Karpas-422 (cell line): Measurements from ENCODE around the gene DHTKD1. TPM values are rescaled to one million over a fixed set of nuclear protein-coding genes. Genes with fewer than 3 reads are reported as not detected.

ENCODE experiments used
- DNase-seq: peaks from one replicate; pipeline ENCODE4 v3.0.0-alpha.2; 2015
- H2AFZ ChIP-seq: fragments of 200-600 bp; sonication (generic); 2 replicates; pipeline ENCODE4 v1.6.1; 2014; ENCODE audit warnings: antibody characterized with exemption, low read length, mixed read lengths
- H3K27ac ChIP-seq: fragments of 200-600 bp; sonication (generic); 2 replicates; pipeline ENCODE4 v1.5.1; 2014; ENCODE audit warnings: mild to moderate bottlenecking, low read length, moderate library complexity
- H3K27me3 ChIP-seq: fragments of 200-600 bp; sonication (generic); 2 replicates; pipeline ENCODE4 v1.6.1; 2014; ENCODE audit warnings: low read length, mixed read lengths
- H3K36me3 ChIP-seq: fragments of 200-600 bp; sonication (generic); 2 replicates; pipeline ENCODE4 v1.6.1; 2014; ENCODE audit warnings: low read length, mixed read lengths; ENCODE audit not compliant: insufficient read depth
- H3K4me1 ChIP-seq: fragments of 200-600 bp; sonication (generic); 2 replicates; pipeline ENCODE4 v1.6.1; 2014; ENCODE audit warnings: mild to moderate bottlenecking, low read length, mixed read lengths
- H3K4me2 ChIP-seq: fragments of 200-600 bp; sonication (generic); 2 replicates; pipeline ENCODE4 v1.6.1; 2014; ENCODE audit warnings: low read length, low read depth, mild to moderate bottlenecking; ENCODE audit not compliant: poor library complexity, severe bottlenecking
- H3K4me3 ChIP-seq: fragments of 200-600 bp; sonication (generic); 2 replicates; pipeline ENCODE4 v1.5.1; 2014; ENCODE audit warnings: mild to moderate bottlenecking, antibody characterized with exemption, low read length, mixed read lengths
- H3K79me2 ChIP-seq: fragments of 200-600 bp; sonication (generic); 2 replicates; pipeline ENCODE4 v1.6.1; 2014; ENCODE audit warnings: mild to moderate bottlenecking, low read length, mixed read lengths
- H3K9ac ChIP-seq: fragments of 200-600 bp; sonication (generic); 2 replicates; pipeline ENCODE4 v1.6.0; 2014; ENCODE audit warnings: low read length
- H3K9me2 ChIP-seq: fragments of 200-600 bp; sonication (generic), shearing (Covaris generic); replicated peaks from 2 replicates; pipeline ENCODE4 v1.6.0; 2014; ENCODE audit warnings: mild to moderate bottlenecking, low read length, moderate library complexity; ENCODE audit not compliant: insufficient read depth
- H3K9me3 ChIP-seq: fragments of 300-700, 200-600 bp; sonication (generic); 2 replicates; pipeline ENCODE4 v1.6.1; 2014; ENCODE audit warnings: low read length, mixed read lengths
- H4K20me1 ChIP-seq: fragments of 200-600 bp; sonication (generic); 2 replicates; pipeline ENCODE4 v1.6.1; 2014; ENCODE audit warnings: mild to moderate bottlenecking, antibody characterized with exemption, low read length, low read depth; ENCODE audit not compliant: insufficient read depth
- total RNA-seq: library from RNA; depleted of rRNA; stranded (reverse); fragments of >200 nt; shearing (Covaris generic); gene quantifications from 2 replicates; pipeline ENCODE4 v1.2.3, GENCODE V29; 2014; ENCODE audit warnings: low replicate concordance

Gene DHTKD1
- total RNA-seq, 1 experiment from 2014 or later = 27.3 TPM

- H3K27ac ChIP-seq = no peak overlapping the region
- no peak overlapping the region for H2AFZ ChIP-seq
- no peaks in the 10 kb centered on the region for H3K4me1 ChIP-seq
- no peaks in the 10 kb centered on the region for H3K9me2 ChIP-seq
- H3K79me2 ChIP-seq = no peaks in the 10 kb centered on the region
- no peak overlapping the region for H3K9ac ChIP-seq
- no peak overlapping the region for H3K4me2 ChIP-seq
- H3K4me3 ChIP-seq = no peak overlapping the region
- no peaks in the 10 kb centered on the region for H3K27me3 ChIP-seq
- H3K9me3 ChIP-seq = no peaks in the 10 kb centered on the region
- peaks cover 21% of the 10 kb centered on the region for H3K36me3 ChIP-seq
- H4K20me1 ChIP-seq = no peaks in the 10 kb centered on the region
- no peak for DNase-seq
These were observed 30.2 kb downstream of the DHTKD1 start for GRCh38 chr10:12098966-12099365.

- peaks cover 14% of the 10 kb centered on the region for H3K36me3 ChIP-seq
These were observed 35.0 kb downstream of the DHTKD1 start for GRCh38 chr10:12103802-12104201.

GRCh38 chr10:12107781-12108180 lies 39.0 kb downstream of the DHTKD1 start:
- no peak overlapping the region for H3K9ac ChIP-seq
- no peak overlapping the region for H3K4me3 ChIP-seq
- no peaks in the 10 kb centered on the region for H3K79me2 ChIP-seq
- H3K4me2 ChIP-seq = no peak overlapping the region
- no peak for DNase-seq
- H3K9me3 ChIP-seq = no peaks in the 10 kb centered on the region
- H4K20me1 ChIP-seq = no peaks in the 10 kb centered on the region
- no peaks in the 10 kb centered on the region for H3K27me3 ChIP-seq
- no peaks in the 10 kb centered on the region; the same call in 1 of the 2 replicates for H3K36me3 ChIP-seq
- H2AFZ ChIP-seq = no peak overlapping the region
- H3K4me1 ChIP-seq = no peaks in the 10 kb centered on the region
- H3K9me2 ChIP-seq = no peaks in the 10 kb centered on the region
- H3K27ac ChIP-seq = no peak overlapping the region

More at GRCh38 chr10:12103802-12104201, 35.0 kb downstream of the DHTKD1 start:
- no peaks in the 10 kb centered on the region for H3K27me3 ChIP-seq
- no peaks in the 10 kb centered on the region for H3K9me3 ChIP-seq
- H3K4me3 ChIP-seq = no peak overlapping the region
- no peaks in the 10 kb centered on the region for H4K20me1 ChIP-seq
- H3K4me2 ChIP-seq = no peak overlapping the region
- no peak overlapping the region for H3K27ac ChIP-seq
- H3K9ac ChIP-seq = no peak overlapping the region
- no peaks in the 10 kb centered on the region for H3K9me2 ChIP-seq
- H3K79me2 ChIP-seq = no peaks in the 10 kb centered on the region
- DNase-seq = no peak
- H3K4me1 ChIP-seq = no peaks in the 10 kb centered on the region
- no peak overlapping the region for H2AFZ ChIP-seq

GRCh38 chr10:12109286-12109685 lies 40.5 kb downstream of the DHTKD1 start:
- Histone ChIP-seq H3K4me3 (no peak overlapping the region), H3K4me2 (no peak overlapping the region), H3K9me3 (no peaks in the 10 kb centered on the region), H2AFZ (no peak overlapping the region), H3K4me1 (no peaks in the 10 kb centered on the region), H3K79me2 (no peaks in the 10 kb centered on the region), H4K20me1 (no peaks in the 10 kb centered on the region), H3K27me3 (no peaks in the 10 kb centered on the region), H3K9ac (no peak overlapping the region), H3K36me3 (peaks cover 4% of the 10 kb centered on the region; the same call in 1 of the 2 replicates), H3K9me2 (no peaks in the 10 kb centered on the region), H3K27ac (no peak overlapping the region)
- no peak for DNase-seq

GRCh38 chr10:12111528-12111927 lies 42.8 kb downstream of the DHTKD1 start:
- H2AFZ ChIP-seq = no peak overlapping the region
- DNase-seq = no peak
- no peaks in the 10 kb centered on the region for H3K27me3 ChIP-seq
- H3K36me3 ChIP-seq = peaks cover 4% of the 10 kb centered on the region; the same call in 1 of the 2 replicates
- no peak overlapping the region for H3K4me2 ChIP-seq
- no peak overlapping the region for H3K27ac ChIP-seq
- H3K9me2 ChIP-seq = no peaks in the 10 kb centered on the region
- no peak overlapping the region for H3K9ac ChIP-seq
- H3K4me1 ChIP-seq = no peaks in the 10 kb centered on the region
- H3K79me2 ChIP-seq = no peaks in the 10 kb centered on the region
- H3K4me3 ChIP-seq = no peak overlapping the region
- no peaks in the 10 kb centered on the region for H4K20me1 ChIP-seq
- H3K9me3 ChIP-seq = no peaks in the 10 kb centered on the region

GRCh38 chr10:12113627-12114026 lies 44.9 kb downstream of the DHTKD1 start:
- Histone ChIP-seq H3K4me1 (no peaks in the 10 kb centered on the region), H3K27ac (no peak overlapping the region), H3K9me2 (no peaks in the 10 kb centered on the region), H3K4me2 (no peak overlapping the region), H3K4me3 (no peak overlapping the region), H3K9ac (no peak overlapping the region), H2AFZ (no peak overlapping the region), H3K79me2 (no peaks in the 10 kb centered on the region), H4K20me1 (no peaks in the 10 kb centered on the region), H3K9me3 (no peaks in the 10 kb centered on the region), H3K27me3 (no peaks in the 10 kb centered on the region), H3K36me3 (peaks cover 8% of the 10 kb centered on the region)
- no peak for DNase-seq

GRCh38 chr10:12121673-12122072 lies 52.9 kb downstream of the DHTKD1 start:
- Histone ChIP-seq H3K27me3 (no peaks in the 10 kb centered on the region), H3K4me1 (no peaks in the 10 kb centered on the region), H3K4me3 (no peak overlapping the region), H3K9ac (no peak overlapping the region), H3K9me3 (no peaks in the 10 kb centered on the region), H2AFZ (no peak overlapping the region), H3K27ac (no peak overlapping the region), H3K9me2 (no peaks in the 10 kb centered on the region), H4K20me1 (no peaks in the 10 kb centered on the region), H3K4me2 (no peak overlapping the region), H3K36me3 (peaks cover 10% of the 10 kb centered on the region), H3K79me2 (no peaks in the 10 kb centered on the region)
- DNase-seq = no peak

- H4K20me1 ChIP-seq = no peaks in the 10 kb centered on the region
- H3K4me1 ChIP-seq = peaks cover 8% of the 10 kb centered on the region
- H3K27ac ChIP-seq = peak within 1 kb of the TSS; percentile 65
- peaks cover 35% of the 10 kb centered on the region for H3K79me2 ChIP-seq
- peak within 1 kb of the TSS; percentile 90 for H3K4me3 ChIP-seq
- peak within 1 kb of the TSS; percentile 93 for H2AFZ ChIP-seq
- no peaks in the 10 kb centered on the region for H3K9me2 ChIP-seq
- peak within 1 kb of the TSS; percentile 91 for H3K9ac ChIP-seq
- no peaks in the 10 kb centered on the region for H3K9me3 ChIP-seq
- H3K4me2 ChIP-seq = peak within 1 kb of the TSS; percentile 90
- no peaks in the 10 kb centered on the region for H3K27me3 ChIP-seq
- peaks cover 4% of the 10 kb centered on the region; the same call in 1 of the 2 replicates for H3K36me3 ChIP-seq
- DNase-seq = peak; percentile 98
These were observed 60.7 kb downstream of the DHTKD1 start, which contains the start of gene SEC61A2 for GRCh38 chr10:12129222-12130111. Gene SEC61A2, plus strand, starts transcription at chr10:12129677. Its CDS starts 111 bp downstream, at chr10:12129788.
